Activated T-helper 9 cell treated with anti-CD3 and anti-CD28 coated beads, Interleukin-2, amount 50 U/mL, for 16 hours (primary cell): ENCODE measurements around the gene RPS6KA4.

Experiments
- DNase-seq: peaks from one replicate; pipeline ENCODE4 v3.0.0-alpha.2; 2020; ENCODE audit warnings: low read depth

RPS6KA4 gene

GRCh38 chr11:64419818-64420485, 61.0 kb downstream of the RPS6KA4 start:
- DNase-seq = no peak
